HG03025 (cell line): ENCODE measurements around the gene TNIK.

Experiments
- ATAC-seq: cut with Tn5 transposase; IDR thresholded peaks from one replicate; pipeline ENCODE4 v1.9.1; 2021; ENCODE audit warnings: mild to moderate bottlenecking, moderate library complexity; ENCODE audit not compliant: unreplicated experiment, low FRiP score

TNIK gene

DNA sequence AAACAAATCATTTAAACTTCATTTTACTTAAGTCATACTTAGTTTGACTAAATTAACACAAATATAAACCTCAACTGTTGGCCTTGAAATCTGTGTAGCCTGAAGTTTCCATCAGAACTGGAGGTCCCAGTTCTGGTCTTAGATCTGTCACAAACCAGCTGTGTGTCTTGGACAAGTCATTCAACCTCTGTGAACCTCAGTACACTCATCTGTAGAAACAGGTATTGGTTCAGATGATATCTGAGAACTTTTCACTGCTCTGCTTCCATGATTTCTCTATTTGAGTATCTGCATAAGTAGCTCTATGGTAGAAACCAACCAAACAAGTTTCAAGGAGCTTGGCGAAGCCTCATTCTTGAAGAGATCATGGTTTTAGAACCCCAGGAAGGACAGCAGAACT, 373.3 kb downstream of the TNIK start:
- ATAC-seq = no peak

GRCh38 chr3:171077261-171077660, 382.9 kb downstream of the TNIK start:
- no peak for ATAC-seq

DNA sequence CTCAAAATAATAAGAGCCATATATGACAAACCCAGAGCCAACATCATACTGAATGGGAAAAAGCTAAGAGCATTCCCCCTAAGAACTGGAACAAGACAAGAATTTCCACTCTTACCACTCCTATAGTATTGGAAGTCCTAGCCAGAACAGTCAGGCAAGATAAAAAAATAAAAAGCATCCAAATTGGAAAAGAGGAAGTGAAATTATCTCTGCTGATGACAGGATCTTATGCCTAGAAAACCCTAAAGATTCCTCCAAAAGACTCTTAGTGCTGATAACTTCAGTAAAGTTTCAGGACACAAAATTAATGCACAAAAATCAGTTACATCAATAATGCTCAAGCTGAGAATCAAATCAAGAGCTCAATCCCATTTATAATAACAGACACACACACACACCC, 387.8 kb downstream of the TNIK start:
- ATAC-seq = no peak

DNA sequence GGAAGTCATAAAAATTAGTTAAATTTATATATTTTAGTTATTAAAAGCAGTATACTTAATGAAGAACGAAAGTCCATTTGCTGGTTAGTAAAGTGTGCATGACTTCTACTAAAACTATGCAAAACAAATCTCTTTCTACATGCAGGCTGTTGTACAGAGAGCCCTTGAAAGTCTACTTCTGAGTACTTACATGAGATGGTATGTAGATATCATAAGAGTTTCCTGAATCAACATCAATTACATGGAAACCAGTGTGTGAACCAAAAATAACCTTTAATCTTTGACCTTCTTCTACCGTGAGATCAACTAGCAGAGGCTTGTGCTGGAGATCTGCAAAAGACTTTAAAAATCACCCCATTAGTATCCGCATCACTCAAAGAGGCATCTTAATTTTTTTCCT, 391.5 kb downstream of the TNIK start:
- no peak for ATAC-seq

DNA sequence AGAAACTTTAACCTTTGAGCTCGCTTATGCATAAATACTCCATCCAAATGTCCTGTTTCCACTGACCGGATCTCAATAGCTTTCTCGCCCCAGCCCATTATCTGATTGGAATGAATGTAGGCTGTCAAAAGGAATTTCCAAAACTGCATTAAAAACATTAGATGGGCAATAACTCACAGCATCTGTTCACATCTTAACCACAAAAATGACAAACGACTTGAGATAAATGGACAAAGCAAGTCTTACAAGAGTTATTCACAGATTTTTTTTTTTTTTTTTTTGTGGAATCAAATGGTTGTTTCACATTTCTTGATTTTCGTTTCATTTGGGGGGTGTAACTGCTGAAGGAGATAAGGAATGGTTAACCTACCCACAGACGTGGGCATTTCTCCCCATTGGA, 394.0 kb downstream of the TNIK start:
- no peak for ATAC-seq

GRCh38 chr3:171065732-171066131, 394.5 kb downstream of the TNIK start:
- no peak for ATAC-seq

- ATAC-seq = no peak
Measured at GRCh38 chr3:171064461-171064860, 395.7 kb downstream of the TNIK start.

DNA sequence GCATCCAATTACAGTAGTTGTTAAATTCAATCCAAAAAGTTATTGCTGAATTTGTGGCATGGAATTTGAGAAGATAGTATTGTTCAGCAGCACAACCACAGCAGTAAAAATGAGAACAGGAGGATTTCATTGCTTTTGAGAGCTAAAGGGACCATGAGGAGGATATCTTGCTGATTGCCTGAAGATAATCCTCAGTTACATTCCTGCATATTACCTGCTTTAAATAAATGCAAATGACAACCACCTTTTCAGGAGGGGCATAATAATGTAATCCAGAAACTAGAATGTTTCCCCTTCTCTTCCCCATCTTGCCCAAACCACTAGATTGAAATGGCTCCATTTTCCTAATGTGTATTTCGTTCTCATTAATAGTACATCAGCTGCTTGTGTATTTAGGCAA, 398.5 kb downstream of the TNIK start:
- no peak for ATAC-seq

- no peak for ATAC-seq
Measured at GRCh38 chr3:171059978-171060377, 400.2 kb downstream of the TNIK start.

DNA sequence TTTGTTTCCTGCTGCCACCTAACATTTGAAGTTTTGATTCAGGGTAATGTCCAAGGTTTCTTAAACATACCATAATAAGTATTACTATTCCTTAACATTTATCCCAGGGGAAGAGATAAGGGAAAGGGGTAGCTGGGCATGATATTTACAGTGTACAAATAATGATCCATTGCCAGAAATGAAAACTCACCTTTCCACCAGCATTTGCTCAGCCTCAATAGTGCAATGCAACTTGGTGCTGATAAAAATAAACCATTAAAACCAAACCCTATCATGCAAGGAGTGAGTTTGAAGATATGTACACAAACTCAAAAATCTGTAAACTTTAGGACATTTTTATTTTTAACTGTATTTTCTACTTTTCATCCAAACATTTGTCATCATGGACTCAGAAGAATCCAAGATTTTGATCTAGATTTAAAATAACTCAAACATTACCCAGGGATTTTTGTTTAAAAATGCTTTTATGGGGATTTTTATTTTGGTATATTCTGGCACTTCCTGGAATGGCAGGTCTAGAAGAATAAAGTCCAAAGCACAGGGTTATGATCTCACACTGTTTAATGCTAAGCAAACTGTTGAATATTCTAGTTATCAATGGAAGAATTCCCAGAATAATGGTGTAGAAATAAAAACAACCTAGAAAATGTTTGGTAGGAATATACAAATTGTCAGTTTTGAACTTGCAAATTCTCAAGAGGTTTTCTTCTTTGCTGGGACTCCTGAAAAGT, 401.2 kb downstream of the TNIK start:
- ATAC-seq = no peak

GRCh38 chr3:171058058-171058457, 402.1 kb downstream of the TNIK start:
- no peak for ATAC-seq

DNA sequence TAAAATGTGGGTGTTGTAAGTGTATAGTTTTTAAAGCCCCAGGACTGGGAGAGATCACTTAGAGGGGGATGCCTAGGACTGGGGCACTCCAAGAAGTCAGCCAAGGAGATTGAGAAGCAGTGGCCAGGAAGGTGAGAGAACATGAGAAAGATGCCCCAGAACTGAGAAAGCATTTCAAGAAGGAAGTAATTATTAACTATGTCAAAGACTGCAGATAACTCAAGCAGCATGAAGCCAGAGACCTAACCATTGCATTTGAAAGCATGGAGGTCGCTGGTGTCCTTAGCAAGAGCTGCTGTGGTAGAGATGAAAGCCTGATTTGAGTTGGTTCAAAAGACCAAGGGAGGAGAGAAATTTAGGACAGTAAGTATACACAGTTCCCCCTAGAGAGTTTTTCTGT, 403.1 kb downstream of the TNIK start:
- no peak for ATAC-seq

DNA sequence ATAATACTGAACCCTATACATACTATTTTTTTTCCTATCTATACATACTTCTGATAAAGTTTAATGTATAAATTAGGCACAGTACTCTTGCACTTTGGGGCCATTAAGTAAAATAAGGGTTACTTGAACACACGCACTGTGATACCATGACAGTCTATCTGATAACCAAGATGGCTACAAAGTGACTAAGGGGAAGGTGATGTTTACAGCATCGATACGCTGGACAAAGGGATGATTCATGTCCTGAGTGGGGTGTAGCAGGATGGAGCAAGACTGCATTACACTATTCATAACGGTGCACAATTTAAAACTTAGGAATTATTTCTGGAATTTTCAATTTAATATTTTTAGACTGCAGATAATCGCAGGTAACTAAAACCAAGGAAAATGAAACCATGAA, 403.7 kb downstream of the TNIK start:
- ATAC-seq = no peak

DNA sequence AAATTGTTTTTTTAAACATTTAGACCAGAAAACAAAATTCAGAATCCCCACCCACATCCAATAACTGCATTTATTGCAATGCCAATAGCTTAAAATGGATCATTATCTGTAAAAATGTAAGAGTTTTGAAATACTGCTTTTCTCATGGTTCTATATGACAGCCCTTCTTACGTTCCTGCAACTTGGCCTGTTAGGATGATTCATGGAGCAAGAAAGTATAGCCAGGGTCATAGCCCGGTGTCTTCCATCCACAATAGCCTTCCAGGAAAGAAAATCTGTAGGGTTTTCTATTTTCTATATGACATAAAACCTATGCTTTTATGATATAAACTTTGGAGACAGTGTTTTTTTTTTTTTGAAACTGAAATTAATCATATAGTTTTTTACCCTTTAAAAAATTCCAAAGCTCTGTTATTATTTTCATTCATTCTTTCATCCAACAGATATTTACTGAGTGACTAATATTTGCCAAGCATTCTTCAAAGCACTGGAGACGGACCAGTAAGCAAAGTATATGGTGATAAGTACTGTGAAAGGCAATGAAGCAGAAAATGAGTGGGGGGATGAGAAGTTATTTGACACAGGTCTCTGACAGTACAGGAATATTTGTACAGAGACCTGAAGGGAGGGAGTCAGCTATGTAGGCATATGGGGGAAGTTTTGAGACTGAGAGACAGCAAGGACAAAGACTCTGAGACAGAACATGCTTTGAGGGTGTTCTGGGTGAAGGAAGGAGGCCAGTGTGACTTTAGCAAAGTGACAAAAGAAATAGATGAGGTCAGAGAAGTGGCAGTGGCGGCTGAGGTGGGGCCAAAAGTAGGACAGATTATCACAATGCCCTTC, 404.6 kb downstream of the TNIK start:
- no peak for ATAC-seq

DNA sequence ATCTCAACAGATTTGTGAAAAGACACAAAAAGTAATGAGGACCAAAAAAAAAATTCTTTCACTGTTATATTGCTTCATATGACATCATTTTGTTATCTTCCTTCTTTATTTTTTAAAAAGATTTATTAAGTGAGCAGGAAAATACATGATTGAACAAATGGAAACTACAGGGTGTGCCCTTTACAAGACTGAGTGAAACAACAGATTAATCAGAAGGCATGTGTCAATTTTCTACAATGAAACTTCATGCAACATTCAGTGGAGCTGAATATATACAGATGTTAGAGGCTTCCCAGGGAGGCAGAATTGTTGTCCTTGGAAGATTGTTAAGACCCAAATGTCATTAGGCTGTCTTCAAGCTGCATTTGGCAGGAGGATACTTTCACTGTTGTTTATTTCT, 405.3 kb downstream of the TNIK start:
- no peak for ATAC-seq

DNA sequence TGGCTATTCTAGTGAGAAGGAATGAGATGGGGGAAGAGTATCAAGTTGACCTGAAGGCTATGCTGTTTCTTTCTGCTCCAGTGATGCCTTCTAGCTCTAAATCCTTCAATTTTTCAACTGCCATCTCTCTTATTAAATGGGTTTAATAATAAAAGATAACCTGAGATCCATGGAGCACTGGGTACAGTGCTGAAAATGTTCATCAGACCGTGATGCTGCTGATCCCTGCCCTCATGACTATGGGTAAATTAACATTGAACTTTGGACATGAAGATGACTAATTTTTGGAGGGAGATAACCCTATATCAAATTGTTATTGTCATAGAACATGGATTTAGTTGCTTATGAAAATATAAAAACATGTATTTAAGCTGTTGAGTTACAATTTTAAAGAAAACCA, 406.0 kb downstream of the TNIK start:
- no peak for ATAC-seq

DNA sequence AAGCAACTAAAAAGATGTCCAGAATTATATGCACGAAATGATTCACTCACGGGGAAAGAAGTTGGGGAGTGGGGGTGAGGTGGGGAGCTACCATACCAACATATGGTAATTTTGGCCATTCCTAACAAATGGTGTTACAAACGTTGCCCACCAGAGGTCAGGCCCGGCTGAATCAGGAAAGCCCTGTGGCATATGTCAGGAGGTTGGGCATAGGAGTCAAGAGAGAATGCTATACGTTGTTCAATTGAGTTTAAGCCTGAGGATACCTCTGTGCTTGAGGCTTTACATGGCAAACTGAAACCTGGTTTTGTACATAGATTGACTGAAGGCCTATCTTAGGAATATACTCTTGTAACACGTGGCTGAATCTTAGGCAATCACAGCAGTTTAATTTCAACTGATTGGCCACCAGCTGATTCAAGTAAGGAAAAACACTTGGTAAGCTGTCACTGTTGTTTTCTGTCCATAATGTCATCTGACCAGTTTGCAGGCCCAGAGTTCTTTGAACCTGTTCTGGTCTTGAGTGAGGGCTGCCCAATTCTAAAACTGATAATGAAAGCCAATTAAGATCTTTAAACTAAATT, 410.3 kb downstream of the TNIK start:
- ATAC-seq = no peak

DNA sequence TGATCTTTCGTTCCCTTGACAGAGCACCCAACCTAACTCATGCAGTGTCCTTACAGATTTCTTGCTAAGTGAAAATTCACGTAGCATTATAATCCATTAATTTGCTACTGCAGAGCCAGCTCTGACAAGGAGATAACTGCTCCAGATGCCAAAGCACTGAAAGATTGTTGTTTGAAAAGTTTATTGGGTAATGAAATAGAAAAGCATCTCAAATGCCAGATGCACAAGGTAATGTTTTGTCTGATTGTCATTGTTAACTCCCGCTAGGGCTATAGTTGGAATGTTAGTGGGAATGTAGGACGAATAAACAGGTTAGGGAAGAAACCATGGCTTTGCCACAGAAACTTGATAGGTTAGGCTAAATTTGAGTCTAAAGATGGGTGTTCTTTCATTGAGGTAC, 413.4 kb downstream of the TNIK start:
- ATAC-seq = no peak

- no peak for ATAC-seq
Measured at GRCh38 chr3:171044835-171045793, 415.1 kb downstream of the TNIK start.

DNA sequence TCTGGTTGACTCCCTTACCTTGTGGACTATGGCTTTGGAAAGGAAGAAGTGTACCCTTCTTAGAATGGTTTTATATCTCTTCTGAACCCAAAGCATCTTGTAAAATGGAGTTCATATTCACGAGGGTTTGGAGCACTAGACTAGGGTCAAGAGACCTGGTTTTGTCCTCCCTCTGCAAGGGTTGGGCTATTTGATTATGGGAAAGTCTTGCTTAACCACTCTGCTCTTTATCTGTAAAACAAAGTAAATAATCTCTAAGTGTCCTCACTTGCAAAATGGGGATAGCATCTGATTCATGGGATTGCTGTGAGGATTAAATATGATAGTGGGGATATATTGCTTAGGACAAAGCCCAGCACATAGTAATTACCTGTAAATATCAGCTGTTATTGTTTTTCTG, 415.8 kb downstream of the TNIK start:
- no peak for ATAC-seq

GRCh38 chr3:171039674-171040073, 420.5 kb downstream of the TNIK start:
- ATAC-seq = no peak
